NB4 (cell line): ENCODE data around the gene TXNRD2.

Source experiments
- CTCF ChIP-seq: IDR thresholded peaks from one replicate; pipeline ENCODE4 v1.5.1; 2012; ENCODE audit warnings: low read depth, low read length
- POLR2A ChIP-seq: IDR thresholded peaks from 2 replicates; pipeline ENCODE4 v1.6.1; 2011; ENCODE audit warnings: mild to moderate bottlenecking; ENCODE audit not compliant: insufficient read length; ENCODE audit errors: extremely low read depth

- TF ChIP-seq POLR2A (no peak), CTCF (no peak)
Measured at GRCh38 chr22:19962909-19963806, 21.5 kb upstream of the TXNRD2 start.
